IPS-11a (cell line): ENCODE measurements around the gene PLEKHB1.
A peak's percentile ranks its signal among the peaks of the same experiment; 100 is the strongest.

Experiments
- H3K4me3 ChIP-seq: one replicate; pipeline ENCODE4 v1.5.1; 2013; ENCODE audit warnings: low read depth, low read length, control low read depth

PLEKHB1 gene

DNA sequence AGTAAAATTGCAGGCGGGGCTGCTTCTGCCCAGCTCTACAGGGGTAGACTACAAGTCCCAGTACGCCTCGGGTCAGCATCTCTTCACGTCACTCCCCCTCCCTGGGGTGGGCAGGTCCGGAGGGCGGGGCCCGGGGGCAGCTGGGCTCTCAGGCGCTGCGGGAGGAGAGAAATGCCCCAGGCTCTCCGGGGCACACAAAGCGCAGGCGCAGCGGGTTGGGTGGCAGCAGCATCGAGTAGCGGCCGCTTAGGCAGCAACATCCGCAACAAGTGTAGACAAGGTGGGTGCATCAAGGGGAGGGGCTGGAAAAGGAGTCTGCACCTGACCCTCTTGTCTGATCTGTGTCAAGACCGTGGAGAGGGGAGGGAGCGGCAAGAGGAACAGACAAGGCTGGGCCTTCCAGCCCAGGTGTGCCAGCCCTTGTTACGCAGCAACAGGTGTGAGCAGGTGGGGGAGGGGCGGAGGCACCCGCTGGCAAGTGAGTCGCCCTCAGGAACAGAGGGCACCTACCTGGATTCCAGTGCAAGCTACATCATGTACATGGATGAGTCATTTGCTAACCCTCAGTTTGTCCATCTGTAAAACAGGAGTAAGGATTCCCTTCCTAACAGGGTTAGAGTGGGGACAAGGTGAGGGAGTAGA, 1.2 kb downstream of the PLEKHB1 start:
- H3K4me3 ChIP-seq: peak overlapping the region; percentile 48

DNA sequence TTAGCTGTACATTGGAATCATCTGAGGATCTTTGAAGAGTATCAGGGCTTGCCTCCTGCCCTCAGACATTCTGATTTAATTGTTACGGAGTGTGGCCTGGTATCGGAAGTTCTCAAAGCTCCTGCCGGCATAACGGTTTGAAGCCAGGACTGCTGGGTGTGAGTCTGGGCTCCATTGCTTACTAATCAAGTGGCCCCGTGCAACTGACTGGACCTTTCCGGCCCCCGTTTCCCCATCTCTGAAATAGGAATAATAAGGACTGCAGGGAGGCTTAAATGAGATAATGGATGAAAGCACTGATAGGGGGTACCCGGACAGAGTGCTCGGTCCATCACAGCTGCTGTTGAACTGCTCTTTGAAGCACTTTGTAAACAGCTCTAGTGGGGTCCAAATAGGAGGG, 1.7 kb downstream of the PLEKHB1 start:
- no peak overlapping the region for H3K4me3 ChIP-seq

DNA sequence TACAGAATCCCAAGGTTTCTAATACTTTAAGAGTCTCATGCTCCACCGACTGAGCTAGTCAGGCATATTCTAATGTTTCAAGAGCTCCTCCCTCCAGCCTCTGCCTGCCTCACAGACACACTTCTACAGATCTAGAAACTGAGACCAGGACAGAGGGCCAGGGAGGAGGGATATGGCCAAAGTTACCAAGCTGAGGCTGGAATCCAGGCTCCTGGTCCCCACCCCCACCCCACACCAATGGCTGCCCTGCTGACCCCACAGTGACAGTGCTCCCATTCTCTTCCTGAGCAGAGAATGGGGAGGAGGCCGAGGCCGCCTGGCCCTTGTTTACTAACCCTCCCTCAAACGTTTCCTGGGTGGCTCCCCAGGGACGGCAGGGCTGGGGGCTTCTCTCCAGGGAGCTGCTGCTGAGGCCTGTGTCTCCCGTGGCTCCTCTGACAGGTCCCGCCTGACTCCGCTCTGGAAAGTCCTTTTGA, 2.2 kb downstream of the PLEKHB1 start:
- no peak overlapping the region for H3K4me3 ChIP-seq

DNA sequence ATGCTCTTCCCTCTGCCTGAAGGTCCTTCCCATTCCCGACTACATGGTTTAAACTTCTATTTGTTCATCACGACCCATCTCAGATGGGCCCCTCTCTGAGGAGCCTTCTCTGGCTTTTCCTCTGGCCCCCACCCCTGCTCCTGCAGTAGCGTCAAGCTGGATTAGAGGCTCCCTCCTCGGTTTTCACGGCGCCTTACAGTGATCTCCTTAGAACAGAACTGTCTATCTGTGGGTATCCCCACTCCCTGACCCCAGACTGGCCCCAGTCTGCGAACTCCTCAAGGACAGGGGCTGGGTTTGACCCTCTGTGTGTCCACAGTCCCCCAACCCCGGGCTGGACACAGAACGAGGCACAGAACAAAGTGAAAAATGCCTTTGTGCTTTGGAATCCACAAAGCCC, 2.8 kb downstream of the PLEKHB1 start:
- H3K4me3 ChIP-seq: no peak overlapping the region

DNA sequence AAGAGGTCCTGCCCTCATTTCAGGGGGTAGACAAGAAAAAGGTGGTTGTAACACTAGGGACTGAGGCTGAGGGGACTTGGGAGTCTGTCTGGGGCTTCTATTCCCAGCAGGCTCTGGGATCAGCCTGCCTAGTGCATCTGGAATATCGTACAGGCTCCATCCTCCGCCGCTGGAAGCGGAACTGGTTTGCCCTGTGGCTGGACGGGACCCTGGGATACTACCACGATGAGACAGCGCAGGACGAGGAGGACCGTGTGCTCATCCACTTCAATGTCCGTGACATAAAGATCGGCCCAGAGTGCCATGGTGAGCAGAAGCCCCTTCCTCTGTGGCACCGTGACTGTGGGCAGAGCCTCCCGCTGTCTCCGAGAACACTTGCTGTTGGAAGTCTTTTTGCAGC, 4.0 kb downstream of the PLEKHB1 start:
- H3K4me3 ChIP-seq: no peak overlapping the region

DNA sequence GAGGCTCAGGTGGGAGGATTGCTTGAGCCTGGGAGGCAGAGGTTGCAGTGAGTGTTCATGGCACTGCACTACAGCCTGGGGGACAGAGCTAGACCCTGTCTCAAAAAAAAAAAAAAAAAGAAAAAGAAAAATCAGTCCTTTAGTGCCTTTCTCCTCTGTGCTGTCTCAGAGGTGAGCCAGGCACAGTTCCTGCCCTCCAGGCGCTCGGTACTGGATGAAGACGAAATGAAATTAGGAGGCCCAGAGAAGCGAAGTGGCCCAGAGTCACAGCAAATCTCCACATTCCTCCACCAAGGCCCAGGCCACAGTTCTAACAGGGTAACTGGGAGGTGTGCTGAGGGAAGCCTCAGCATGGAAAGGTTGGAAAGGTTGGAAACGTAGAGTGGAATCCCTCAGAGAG, 4.9 kb downstream of the PLEKHB1 start:
- no peak overlapping the region for H3K4me3 ChIP-seq

DNA sequence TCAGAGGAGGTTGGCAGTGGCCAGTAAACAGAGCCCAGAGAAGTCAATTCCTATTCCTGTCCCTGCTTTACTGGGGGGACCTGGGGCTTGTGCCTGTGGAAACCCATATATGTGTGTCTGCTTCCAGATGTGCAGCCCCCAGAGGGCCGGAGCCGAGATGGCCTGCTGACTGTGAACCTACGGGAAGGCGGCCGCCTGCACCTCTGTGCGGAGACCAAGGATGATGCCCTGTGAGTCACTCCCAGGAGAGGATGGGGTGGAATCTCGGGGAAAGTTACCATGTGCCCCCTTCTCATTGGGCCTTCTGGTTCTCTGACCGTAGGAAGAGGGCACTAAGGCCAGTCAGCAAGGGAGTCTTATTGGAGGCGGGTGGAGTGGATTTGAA, 5.3 kb downstream of the PLEKHB1 start:
- H3K4me3 ChIP-seq: no peak overlapping the region

DNA sequence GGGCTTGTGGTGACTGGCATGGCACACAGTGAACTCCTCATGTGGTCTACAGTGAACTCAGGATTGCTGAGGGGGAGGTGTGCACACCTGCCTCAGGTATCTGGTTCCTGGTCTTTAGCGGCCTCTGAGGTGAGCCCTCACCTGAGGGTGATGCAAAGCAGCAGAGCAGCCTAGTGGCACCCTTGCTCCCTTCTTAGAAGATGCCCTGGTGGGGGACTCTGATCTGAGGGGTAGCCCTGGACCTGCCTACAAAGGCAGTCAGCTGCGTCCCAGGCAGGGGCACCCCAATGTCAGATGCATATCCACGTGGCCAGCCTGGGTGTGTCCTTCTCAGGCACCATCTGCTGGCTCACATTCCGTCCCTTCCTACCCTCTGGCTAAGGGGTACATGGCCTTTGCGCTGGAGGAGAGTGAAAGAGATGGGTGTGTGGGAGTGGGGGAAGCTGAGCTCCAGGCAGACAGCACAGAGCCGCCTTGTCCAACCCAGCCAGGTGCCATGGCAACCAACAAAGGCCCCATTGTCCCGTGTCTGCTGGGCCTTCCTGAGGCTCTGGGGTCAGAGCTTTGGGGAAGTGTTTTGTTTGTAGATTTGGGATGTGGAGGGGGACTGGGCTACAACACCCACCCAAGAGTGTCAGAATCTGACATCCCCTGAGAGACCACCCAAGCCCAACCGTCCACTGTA, 5.8 kb downstream of the PLEKHB1 start:
- H3K4me3 ChIP-seq: no peak overlapping the region

DNA sequence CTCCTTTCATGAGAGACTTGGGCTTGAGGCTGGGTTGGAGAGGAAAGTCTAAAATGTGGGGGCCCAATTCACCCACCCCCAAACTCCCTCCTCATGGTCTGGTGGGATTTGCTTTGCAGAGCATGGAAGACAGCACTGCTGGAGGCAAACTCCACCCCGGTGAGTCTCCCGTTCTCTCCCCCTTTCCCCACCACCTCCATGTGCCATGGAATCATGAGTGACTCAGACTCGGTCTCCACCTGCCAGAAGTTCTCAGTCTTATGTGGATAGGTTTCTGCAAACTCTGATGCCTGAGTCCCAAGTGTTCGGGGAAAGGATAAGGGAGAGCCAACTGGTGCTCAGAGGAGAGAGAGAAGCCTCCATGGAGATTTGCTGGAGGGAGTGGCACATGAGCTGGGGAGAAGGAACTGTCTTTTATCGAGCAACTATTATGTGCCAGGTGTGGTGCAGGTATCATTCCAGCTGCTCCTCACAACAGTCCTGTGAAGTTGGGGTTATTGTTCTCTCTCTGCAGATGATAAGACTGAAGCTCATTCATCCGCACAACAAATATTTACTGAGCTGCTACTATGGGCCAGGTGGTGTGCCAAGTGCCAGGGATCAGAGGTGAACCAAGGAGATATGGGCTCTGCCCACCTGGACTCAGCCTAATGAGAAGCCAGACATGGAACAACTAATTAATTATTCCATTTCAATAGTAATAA, 6.6 kb downstream of the PLEKHB1 start:
- H3K4me3 ChIP-seq: no peak overlapping the region

DNA sequence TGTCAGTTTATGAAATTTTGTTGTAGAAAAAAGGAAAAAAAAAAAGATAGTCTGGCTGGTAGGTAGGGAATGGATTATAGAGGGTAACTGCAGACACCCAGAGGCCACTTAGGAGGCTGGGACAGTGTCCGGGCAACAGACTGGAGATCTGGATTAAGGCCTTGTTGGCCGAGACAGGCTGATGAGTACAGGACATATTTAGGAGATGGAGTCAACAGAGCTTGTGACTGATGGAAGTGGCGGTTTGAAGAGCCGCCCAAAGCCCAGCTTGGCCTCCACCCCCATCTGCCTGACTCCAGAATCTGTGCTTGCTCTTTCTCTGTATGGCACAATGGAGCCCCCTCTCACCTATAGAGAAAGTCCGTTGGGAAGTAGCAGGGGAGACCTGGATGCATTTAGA, 7.6 kb downstream of the PLEKHB1 start:
- H3K4me3 ChIP-seq: no peak overlapping the region

DNA sequence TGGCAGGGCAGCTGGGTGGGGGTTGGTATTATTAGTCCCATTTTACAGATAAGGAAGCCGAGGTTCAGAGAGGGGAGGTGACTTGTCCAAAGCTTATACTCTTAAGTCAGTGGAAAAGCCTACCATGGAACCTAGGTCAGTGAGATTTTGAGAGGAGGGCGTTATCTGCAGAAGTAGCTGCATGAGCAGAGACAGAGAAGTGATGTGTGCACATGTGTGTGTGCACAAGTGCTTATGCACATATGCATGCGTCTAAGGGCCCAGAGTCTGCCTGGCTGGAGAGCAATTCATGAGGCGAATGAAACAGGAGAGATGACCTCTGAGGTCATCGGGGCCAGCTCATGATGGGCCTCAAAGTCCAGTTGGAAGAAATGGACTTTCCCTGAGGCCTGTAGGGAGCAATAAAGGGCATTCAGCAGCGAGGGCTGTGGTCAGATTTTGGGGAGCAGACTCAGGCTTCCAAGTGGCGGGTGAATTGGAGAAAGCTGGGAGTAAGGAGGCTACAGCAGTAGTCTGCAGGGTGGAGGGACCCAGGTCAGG, 8.2 kb downstream of the PLEKHB1 start:
- no peak overlapping the region for H3K4me3 ChIP-seq

DNA sequence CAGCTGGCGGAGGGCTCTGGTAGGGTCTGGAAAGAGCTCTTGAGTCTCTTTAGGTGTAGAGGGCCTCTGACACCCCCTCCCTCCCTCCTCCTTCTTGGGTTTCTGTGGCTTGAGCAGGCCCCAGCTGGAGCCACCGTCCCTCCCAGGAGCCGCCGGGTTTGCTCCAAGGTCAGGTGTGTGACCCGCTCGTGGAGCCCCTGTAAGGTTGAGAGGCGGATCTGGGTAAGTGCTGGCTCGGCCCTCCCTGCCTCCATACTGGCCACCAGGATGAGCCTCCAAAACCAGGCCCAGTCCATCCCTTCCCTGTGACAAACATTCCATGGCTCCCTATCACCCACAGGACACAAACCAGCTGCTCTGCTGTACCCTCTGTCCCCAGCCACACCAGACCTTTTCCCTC, 9.3 kb downstream of the PLEKHB1 start:
- no peak overlapping the region for H3K4me3 ChIP-seq

DNA sequence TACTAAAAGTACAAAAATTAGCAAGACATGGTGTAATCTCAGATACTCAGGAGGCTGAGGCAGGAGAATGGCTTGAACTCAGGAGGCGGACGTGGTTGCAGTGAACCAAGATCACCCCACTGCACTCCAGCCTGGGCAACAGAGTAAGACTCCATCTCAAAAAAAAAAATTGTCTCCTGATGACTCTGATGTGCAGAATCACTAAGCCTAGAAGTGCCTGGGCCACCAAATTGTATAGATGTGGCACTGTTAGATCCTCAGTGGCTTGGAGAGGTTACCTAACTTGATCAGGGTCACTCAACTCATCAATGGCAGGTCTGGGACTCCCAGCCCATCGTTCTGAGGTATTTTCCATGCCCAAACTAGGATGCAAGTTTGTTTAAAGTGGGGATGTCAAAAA, 10.6 kb downstream of the PLEKHB1 start:
- no peak overlapping the region for H3K4me3 ChIP-seq

DNA sequence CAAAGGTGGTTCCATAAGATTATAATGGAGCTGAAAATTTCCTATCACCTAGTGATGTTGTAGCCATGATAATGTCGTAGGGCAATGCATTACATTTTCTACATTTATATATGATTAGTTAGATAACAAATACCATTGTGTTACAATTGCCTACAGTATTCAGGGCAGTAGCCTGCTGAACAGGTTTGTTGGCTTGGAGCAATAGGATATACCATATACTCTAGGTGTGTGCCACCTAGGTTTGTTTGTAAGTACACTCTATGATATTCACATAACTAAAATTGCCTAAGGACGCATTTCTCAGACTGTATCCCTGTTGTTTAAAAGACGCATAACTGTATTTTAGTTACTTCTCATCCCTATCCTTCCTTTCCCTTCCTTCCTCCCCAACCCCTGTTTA, 13.6 kb downstream of the PLEKHB1 start:
- no peak overlapping the region for H3K4me3 ChIP-seq

DNA sequence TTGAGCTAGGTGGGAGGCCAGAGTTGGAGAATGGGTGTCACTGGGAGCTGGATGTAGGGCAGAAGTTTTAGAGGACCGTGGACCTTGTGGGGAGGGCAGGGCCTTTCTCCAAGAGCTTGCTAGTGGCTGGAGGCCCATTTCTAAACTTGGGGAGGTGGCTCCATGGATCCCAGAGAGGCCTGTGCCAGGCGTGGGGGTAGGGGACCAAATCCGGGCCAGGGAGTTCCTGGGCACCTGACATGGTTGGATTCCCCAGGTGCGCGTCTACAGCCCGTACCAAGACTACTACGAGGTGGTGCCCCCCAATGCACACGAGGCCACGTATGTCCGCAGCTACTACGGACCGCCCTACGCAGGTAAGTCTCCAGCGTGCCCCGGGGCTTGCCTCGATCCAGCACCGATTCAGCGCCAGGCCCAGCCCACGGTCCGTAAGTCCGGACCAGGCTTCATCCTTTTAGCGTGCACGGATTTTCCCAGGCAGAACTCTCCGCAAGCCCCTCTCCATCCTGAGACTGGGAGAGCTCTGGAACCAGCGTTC, 14.2 kb downstream of the PLEKHB1 start:
- H3K4me3 ChIP-seq: no peak overlapping the region

DNA sequence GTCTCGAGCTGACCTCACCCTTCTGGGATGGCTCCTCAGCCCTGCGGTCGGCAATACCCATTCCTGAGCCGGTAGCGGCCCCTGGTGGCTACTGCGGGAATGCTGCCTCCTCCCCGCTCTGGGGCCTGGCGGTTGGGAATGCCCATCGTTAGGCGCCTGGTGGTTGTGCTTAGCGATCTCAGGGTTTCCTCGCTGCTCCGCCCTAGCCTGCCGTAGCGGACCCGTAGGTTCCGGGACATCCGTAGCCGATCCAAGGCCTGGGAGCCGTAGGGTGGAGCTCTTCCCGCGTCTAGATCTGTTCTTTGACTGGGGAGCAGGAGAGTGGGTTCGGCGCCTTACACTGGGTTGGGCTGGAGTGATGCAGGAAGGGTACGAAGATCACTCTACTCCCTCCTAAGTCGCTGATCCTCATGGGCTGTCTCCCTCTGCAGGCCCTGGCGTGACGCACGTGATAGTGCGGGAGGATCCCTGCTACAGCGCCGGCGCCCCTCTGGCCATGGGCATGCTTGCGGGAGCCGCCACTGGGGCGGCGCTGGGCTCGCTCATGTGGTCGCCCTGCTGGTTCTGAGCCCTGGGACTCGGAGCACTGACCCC, 14.8 kb downstream of the PLEKHB1 start:
- peak overlapping the region; percentile 24 for H3K4me3 ChIP-seq

DNA sequence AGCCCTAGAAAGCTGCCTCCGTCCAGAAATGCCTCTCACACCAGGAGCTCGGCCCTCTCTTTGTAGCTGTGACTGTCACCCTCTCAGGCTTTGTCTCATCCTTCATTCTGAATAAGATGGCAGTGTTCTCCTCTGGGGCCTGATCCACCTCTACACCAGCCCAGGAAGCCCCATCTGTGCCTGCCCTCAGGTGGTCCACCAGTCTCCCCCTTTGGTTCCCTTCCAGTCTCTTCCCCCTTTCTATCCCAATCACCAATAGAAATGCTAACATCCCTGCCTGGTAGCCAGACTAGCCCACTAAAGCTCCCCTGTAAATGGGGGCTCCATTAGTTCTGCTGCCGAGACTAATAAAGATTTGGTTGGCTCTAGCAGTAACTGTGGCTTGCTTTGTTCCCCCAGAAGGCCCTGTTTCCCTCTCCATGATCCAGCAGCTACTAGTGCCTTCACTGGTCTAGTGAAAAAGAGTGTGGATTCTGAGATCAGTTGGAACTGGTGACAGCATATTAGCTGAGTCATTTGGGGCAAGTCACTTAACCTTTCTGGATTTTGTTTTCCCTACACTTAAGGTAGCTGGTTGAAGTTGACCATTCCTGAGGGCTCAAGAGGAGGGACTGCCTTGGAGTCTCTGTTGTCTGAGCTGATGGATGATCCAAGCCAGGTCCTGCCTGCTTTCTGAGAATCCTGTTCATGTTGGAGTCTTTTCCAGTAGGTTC, 16.2 kb downstream of the PLEKHB1 start:
- H3K4me3 ChIP-seq: no peak overlapping the region

DNA sequence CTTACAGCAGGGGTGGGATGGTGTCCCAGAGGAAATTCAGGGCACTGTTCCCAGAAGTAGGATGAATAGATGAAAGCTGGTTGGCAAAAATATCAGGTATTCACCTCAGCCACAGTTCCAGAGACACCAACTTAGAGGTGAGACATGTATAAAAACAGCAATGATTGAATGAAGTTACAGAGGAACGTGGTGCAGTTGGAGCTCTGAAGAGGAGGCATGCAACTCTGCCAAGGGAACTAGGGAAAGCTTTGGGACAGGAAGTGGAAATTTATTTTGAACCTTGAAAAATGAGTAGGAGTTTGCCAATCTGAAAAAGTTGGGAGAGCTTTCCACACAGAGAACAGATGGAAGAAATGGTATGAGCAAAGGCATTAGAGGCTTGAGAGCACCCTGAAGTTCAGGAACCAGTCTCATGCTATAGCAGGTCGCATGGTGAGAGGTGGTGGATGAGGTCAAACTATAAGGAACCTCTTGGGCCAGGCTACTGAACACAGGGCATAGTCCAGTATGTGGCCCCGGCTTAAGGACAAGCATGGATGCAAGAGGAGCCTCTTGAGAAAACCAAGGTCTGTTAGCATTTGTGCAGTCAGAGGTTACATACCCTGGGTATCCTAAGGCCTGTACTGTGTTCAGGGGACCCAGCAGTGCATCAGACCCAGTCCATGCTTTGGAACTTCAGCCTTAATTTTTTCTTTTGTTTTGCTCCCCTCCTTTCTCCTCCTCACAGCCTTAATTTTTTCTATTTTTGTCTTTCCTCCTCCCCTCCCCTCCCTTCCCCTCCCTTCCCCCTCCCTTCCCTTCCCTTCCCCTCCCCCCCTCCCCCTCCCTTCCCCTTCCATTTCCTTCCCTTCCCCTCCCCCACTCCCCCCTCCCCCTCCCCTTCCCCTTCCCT, 17.5 kb downstream of the PLEKHB1 start:
- H3K4me3 ChIP-seq: no peak overlapping the region

DNA sequence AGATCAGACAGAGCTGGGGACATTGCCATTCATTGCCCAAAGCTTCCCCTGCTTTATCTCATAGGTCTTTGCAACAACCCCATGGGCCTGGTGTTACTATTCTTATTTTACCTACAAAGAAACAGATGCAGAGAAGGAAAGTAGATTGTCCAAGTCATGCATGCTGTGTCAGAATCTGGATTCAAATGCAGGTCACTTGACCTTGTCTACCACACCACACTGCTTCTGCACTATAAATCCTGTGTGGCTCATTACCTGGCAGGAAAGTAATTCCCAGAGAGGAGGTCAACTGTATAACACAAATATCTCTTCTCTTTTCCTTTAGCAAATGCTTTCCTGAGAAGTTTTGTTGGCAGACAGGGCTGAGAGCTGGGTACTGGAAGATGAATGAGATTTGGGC, 18.5 kb downstream of the PLEKHB1 start:
- H3K4me3 ChIP-seq: no peak overlapping the region

DNA sequence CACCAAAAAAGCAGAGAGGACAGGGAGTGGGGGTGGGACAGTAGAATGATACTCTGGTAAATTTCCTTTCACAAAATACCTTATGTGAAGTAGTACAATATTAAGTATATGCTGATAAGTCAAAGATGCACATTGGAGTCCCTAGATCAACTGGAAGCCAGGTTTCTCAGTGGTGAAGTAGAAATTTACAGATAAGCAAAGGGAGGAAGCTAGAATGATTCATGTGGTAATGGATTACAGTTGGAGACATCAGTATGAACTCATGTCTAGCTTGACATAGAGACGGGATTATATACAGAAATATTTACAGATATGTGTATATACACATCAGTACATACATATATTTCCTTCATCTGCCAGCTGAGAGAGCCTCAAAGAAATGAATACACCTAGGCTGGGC, 21.5 kb downstream of the PLEKHB1 start:
- H3K4me3 ChIP-seq: no peak overlapping the region
